Measurements from ENCODE around the gene ZNF248.
"Not testable (repeated sequence)": the region's sequence is repeated elsewhere in the genome, so short reads cannot be mapped to it uniquely, and the experiment has no call there.

ZNF248 gene

DNA sequence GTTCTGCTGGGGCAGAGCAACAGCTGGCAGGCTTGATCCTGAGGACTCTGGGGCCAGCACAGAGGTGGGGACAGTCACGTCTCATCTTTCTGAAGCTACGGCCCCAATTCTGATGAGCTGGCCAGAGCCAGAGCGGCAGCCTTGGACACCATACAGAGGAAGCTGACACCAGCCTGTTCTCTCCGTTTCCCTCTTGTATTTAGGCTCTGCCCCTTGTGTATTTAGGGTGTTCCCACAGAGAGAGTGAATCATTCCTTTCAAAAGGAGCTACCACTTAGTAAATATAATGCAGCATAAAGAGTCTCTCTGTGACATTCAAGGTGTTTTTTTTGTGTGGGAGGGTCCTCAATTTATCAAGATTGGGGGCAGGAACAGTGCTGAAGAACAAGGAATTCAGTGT, 109.2 kb downstream of the ZNF248 start:
- H3K9me3 Mint-ChIP-seq, result peaks cover 22% of the 10 kb centered on the region
- H3K27me3 Mint-ChIP-seq, result no peaks in the 10 kb centered on the region
- H3K36me3 Mint-ChIP-seq (ENCODE audit: low read depth), result no peaks in the 10 kb centered on the region
- no peak overlapping the region for H3K4me3 Mint-ChIP-seq
- H3K27ac Mint-ChIP-seq, result no peak overlapping the region
- H3K4me1 Mint-ChIP-seq (ENCODE audit: low read depth), result no peaks in the 10 kb centered on the region
- intact Hi-C loops (cut with micrococcal nuclease), result no loop called here

DNA sequence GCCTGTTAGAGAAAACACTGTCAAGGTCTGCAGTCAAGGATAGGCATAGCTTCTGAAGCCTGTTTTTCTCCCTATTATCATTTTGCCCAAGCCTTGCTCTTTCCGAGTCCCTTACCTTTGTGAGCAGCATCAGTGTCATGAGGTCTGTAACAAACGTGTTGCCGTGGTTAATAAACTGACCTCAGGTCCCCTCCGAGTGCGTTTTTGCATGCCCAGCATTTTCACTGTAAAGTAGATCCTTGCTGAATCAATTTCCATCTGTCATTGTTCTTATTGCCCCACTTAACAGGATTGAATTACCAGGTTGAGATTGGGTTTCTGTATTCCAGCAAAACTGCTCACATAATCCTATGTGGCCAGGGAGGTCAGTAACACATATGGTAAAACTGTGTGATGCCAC, 110.3 kb downstream of the ZNF248 start:
- Mint-ChIP-seq H3K4me3 (no peak overlapping the region), H3K36me3 (ENCODE audit: low read depth) (no peaks in the 10 kb centered on the region), H3K4me1 (ENCODE audit: low read depth) (no peaks in the 10 kb centered on the region), H3K27ac (no peak overlapping the region), H3K9me3 (peaks cover 27% of the 10 kb centered on the region), H3K27me3 (no peaks in the 10 kb centered on the region)
- intact Hi-C loops (cut with micrococcal nuclease), result no loop called here

DNA sequence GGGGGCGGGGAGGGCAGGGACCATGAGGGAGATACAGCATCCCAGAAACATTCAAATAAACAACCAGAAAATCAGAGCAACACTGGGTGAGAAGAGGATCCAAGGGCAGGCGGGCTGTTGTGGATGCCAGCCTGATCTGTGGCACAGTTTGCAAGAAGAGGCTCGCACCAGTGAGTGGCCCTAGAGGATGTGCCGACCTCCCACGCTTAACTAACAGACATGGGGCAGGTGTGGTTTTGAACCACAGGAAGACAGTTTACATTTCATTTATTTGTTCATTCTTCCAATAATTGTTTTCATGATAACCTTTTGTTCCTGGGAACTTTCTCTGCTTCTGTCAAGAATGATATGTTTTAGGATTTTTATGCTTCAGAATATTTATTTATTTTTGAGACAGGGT, 115.6 kb downstream of the ZNF248 start:
- Mint-ChIP-seq H3K27me3 (no peaks in the 10 kb centered on the region), H3K36me3 (ENCODE audit: low read depth) (no peaks in the 10 kb centered on the region), H3K9me3 (peaks cover 55% of the 10 kb centered on the region), H3K4me1 (ENCODE audit: low read depth) (no peaks in the 10 kb centered on the region), H3K4me3 (no peak overlapping the region), H3K27ac (no peak overlapping the region)
- intact Hi-C loops (cut with micrococcal nuclease), result no loop called here

DNA sequence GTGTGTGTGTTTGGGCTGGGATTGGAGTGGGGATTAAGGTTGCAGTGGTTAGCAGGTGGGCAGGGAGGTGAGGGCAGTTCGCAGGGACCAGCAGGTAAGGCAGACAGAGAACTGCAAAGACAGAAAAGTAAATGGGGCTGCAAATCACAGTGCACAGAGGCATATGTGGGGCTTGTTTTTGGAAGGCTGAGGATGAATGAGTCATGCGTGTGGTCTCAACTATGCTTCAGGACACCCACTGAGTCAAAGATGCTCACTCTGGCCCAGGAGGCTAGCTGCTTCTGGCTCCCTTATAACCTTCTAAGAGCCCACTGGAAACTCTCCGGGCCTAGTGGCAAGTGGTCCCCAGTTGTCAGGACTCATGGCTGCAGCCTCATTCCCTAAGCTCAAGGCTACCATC, 118.2 kb downstream of the ZNF248 start:
- Mint-ChIP-seq H3K4me1 (ENCODE audit: low read depth) (no peaks in the 10 kb centered on the region), H3K27ac (no peak overlapping the region), H3K9me3 (peaks cover 66% of the 10 kb centered on the region), H3K27me3 (no peaks in the 10 kb centered on the region), H3K4me3 (no peak overlapping the region), H3K36me3 (ENCODE audit: low read depth) (no peaks in the 10 kb centered on the region)
- intact Hi-C loops (cut with micrococcal nuclease), result loop anchor here (10.0 kb wide), 1 partner anchor 64 kb away; no protein-coding TSS in a partner anchor

DNA sequence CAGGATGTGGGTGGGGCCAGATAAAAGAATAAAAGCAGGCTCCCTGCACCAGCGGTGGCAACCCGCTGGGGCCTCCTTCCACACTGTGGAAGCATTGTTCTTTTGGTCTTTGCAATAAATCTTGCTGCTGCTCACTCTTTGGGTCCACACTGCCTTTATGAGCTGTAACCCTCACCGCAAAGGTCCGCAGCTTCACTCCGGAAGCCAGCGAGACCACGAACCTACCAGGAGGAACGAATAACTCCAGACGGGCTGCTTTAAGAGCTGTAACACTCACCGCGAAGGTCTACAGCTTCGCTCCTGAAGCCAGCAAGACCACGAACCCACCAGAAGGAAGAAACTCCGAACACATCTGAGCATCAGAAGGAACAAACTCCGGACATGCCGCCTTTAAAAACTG, 119.2 kb downstream of the ZNF248 start:
- H3K4me3 Mint-ChIP-seq; H3K4me1 Mint-ChIP-seq (ENCODE audit: low read depth); H3K27me3 Mint-ChIP-seq; H3K36me3 Mint-ChIP-seq (ENCODE audit: low read depth); H3K27ac Mint-ChIP-seq: not testable (repeated sequence)
- intact Hi-C loops (cut with micrococcal nuclease), result loop anchor here (10.0 kb wide), 1 partner anchor 63 kb away; no protein-coding TSS in a partner anchor
- peaks cover 70% of the 10 kb centered on the region for H3K9me3 Mint-ChIP-seq

DNA sequence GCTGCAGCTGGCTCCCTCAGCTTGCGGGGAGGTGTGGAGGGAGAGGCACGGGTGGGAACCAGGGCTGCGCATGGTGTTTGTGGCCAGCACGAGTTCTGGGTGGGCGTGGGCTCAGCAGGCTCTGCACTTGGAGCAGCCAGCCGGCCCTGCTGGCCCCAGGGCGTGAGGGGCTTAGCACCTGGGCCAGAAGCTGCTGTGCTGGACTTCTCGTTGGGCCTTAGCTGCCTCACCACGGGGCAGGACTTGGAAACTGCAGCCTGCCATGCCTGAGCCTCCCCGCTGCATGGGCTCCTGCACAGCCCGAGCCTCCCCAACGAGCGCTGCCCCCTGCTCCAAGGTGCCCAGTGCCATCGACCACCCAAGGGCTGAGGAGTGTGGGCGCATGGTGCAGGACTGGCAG, 120.1 kb downstream of the ZNF248 start:
- Mint-ChIP-seq H3K27ac (no peak overlapping the region), H3K36me3 (ENCODE audit: low read depth) (no peaks in the 10 kb centered on the region), H3K4me3 (no peak overlapping the region), H3K9me3 (peaks cover 64% of the 10 kb centered on the region), H3K4me1 (ENCODE audit: low read depth) (no peaks in the 10 kb centered on the region), H3K27me3 (no peaks in the 10 kb centered on the region)
- intact Hi-C loops (cut with micrococcal nuclease), result loop anchor here (10.0 kb wide), 1 partner anchor 63 kb away; no protein-coding TSS in a partner anchor

DNA sequence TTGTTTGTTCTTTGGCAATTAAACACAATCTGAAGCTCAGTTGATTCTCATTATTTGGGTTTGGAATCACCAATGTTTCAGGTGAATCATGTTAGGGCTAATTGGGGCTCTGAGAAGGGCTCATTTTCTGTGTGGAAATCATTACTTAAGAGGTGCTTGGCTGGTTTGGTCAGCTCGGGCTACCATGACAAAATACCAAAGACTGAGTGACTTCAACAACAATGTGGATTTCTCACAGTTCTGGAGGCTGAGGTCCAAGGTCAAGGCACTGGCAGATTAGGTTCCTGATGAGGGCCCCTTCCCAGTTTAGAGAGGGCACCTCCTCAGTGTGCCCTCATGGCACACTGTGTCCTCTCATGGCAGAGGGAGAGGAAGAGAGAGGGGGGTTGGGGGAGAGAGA, 121.3 kb downstream of the ZNF248 start:
- Mint-ChIP-seq H3K4me1 (ENCODE audit: low read depth) (no peaks in the 10 kb centered on the region), H3K27me3 (no peaks in the 10 kb centered on the region), H3K4me3 (no peak overlapping the region), H3K27ac (no peak overlapping the region), H3K9me3 (peaks cover 56% of the 10 kb centered on the region), H3K36me3 (ENCODE audit: low read depth) (no peaks in the 10 kb centered on the region)
- intact Hi-C loops (cut with micrococcal nuclease), result loop anchor here (10.0 kb wide), 1 partner anchor 61 kb away; no protein-coding TSS in a partner anchor

DNA sequence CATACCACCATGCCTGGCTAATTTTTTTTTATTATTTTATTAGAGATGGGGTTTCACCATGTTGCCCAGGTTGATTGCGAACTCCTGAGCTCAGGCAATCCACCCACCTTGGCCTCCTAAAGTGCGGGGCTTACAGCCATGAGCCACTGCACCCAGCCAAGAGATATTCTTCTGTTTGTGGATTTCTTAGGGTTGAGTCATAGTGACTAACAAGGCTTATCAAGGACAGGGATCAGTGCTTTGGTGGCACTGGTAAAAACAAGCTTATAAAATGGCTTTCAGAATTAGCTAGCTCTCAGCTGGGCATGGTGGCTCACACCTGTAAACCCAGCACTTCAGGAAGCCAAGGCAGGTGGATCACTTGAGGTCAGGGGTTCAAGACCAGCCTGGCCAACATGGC, 122.4 kb downstream of the ZNF248 start:
- Mint-ChIP-seq H3K4me1 (ENCODE audit: low read depth) (no peaks in the 10 kb centered on the region), H3K4me3 (no peak overlapping the region), H3K27ac (no peak overlapping the region), H3K27me3 (no peaks in the 10 kb centered on the region), H3K9me3 (peaks cover 47% of the 10 kb centered on the region), H3K36me3 (ENCODE audit: low read depth) (no peaks in the 10 kb centered on the region)
- intact Hi-C loops (cut with micrococcal nuclease), result loop anchor here (10.0 kb wide), 1 partner anchor 60 kb away; no protein-coding TSS in a partner anchor
